Measurements from ENCODE around the gene DMD.

Gene DMD

DNA sequence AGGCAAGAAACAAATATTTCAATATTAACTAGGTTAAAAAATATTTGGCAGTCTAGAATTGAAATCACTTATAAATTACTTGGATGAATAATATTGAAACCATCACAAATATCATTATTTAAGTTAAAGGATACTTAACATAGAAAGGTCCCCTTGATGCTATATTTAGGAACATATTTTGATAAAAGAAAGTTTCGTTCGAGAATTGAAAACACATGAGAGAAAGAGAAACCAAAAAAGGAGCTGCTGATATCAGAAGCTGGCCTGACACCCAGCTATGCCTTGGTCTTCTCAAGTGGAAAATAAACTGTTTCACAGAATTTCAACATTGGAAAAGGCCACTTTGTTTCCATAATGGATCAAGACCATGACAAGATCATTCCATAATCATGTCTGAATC, 762.4 kb downstream of the DMD start:
- peak; percentile 2 for DNase-seq (ENCODE audit: low read depth)
- no peak for TF ChIP-seq CTCF (IDR thresholded peaks at IDR 0.05; ENCODE audit: insufficient read depth, low read depth, low read length, missing control alignments)
- H3K4me3 ChIP-seq (ENCODE audit: low read depth, low read length) = no peak overlapping the region

DNA sequence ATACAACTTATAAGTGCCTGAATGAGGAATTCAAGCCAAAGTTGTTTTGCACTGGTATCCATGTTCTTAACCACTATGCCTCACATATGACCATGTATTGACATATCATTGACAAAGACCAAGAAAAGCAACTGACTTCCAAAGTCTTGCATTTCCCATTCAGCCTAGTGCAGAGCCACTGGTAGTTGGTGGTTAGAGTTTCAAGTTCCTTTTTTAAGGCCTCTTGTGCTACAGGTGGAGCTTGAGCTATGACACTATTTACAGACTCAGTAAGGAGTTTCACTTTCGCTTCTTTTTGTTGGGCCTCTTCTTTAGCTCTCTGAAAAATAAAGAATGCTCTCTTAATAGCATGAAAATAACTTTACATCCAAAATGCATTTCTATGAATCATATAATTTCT, 763.0 kb downstream of the DMD start:
- DNase-seq (ENCODE audit: low read depth) = peak; percentile 52
- no peak overlapping the region for H3K4me3 ChIP-seq (ENCODE audit: low read depth, low read length)
- TF ChIP-seq CTCF (IDR thresholded peaks at IDR 0.05; ENCODE audit: insufficient read depth, low read depth, low read length, missing control alignments) = no peak

- TF ChIP-seq CTCF (IDR thresholded peaks at IDR 0.05; ENCODE audit: insufficient read depth, low read depth, low read length, missing control alignments) = no peak
Observed at GRCh38 chrX:32447640-32448039, 763.7 kb downstream of the DMD start.

DNA sequence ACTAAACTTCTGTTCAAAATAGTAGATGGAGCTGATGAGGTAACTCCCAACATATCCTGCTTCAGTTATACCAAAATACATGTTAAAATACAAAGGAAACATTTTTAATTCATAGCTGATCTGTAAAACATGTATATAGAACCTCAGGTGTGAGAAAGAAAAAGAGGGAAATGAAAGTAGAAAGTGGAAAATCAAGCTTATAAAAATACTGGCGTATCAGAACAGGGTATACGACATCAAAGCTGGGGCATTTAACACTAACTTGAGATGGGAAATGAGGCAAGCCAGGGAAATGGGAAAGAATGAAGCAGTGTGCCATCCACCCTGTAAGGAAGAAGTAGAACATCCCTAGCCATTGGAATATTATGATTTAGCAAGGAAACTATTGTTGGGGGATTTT, 767.5 kb downstream of the DMD start:
- no peak for TF ChIP-seq CTCF (IDR thresholded peaks at IDR 0.05; ENCODE audit: insufficient read depth, low read depth, low read length, missing control alignments)
- no peak for DNase-seq (ENCODE audit: low read depth)
- no peak overlapping the region for H3K4me3 ChIP-seq (ENCODE audit: low read depth, low read length)

More at GRCh38 chrX:32447640-32448039, 763.7 kb downstream of the DMD start:
- H3K4me3 ChIP-seq (ENCODE audit: low read depth, low read length) = no peak overlapping the region
- no peak for DNase-seq (ENCODE audit: low read depth)

DNA sequence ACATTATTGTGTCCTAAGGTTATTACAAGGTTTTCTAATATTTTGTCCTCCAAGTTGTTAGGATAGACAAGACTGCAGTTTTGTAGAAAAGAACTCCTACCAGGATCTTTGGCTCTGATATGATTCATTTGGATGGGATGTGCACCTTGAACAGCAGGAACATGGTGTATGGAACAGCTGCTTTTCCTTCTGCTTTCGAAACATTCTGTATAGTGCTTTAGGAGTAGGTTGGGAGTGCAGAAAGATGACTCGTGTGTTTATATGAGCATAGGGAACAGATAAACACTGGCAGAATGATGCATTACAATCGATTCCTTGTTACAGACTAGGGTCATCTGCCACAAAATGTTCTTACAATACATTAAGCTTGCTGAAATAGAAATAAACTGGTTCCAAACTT, 790.1 kb downstream of the DMD start:
- H3K4me3 ChIP-seq (ENCODE audit: low read depth, low read length) = no peak overlapping the region
- DNase-seq (ENCODE audit: low read depth) = no peak
- TF ChIP-seq CTCF (IDR thresholded peaks at IDR 0.05; ENCODE audit: insufficient read depth, low read depth, low read length, missing control alignments) = no peak

DNA sequence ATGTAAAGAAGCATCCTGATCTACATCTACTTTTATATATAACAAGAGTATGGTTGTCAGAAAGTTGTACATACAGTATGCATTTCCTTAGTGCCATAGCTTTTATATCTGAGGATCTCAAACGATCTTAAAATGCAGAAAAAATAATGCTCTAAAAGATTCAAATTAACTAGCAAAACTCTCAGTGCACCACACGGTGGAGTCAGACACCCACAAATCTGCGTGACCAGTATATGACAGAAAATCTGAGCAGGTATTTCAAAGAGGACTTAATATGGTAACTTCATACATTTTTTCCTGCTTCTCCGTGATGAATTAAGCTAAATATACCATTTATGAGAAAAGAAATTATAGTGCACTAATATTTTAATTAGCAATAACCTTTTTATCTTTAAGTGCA, 803.0 kb downstream of the DMD start:
- no peak overlapping the region for H3K4me3 ChIP-seq (ENCODE audit: low read depth, low read length)
- DNase-seq (ENCODE audit: low read depth) = peak; percentile 16
- TF ChIP-seq CTCF (IDR thresholded peaks at IDR 0.05; ENCODE audit: insufficient read depth, low read depth, low read length, missing control alignments) = no peak

DNA sequence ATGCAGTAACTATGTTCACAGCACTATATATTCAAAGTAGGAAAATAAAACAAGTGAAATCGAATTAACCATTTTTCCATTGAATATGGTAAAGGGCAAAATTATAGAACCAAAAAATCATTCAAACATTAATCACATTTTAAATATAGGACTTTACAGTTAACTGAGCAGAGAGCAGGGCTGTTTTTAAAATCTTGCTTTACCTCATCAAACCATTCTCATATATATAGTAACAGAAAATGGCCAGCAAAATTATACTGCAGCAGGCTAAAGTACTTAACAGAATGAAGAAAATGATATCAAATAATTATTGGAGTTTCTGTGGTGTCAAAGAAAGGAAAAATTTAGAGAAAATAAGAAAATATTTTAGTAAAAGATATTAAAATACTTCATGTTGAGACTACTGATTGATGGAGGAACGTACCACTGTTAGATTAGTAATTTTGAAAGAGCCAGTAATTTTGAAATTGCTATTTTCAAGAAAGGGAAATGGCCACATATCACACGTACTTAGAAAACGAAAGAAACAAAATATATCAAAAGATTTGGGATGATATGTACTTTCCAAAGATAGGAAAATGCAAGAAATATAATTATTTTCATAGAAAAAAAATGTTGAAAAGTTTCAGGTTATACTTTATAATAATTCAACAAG, 813.7 kb downstream of the DMD start:
- no peak for DNase-seq (ENCODE audit: low read depth)
- no peak overlapping the region for H3K4me3 ChIP-seq (ENCODE audit: low read depth, low read length)
- TF ChIP-seq CTCF (IDR thresholded peaks at IDR 0.05; ENCODE audit: insufficient read depth, low read depth, low read length, missing control alignments) = no peak
